DOHH2 (cell line): ENCODE data around the gene PHACTR1.

Experiments used
- CTCF ChIP-seq: fragments of 200-600 bp; sonication (generic); IDR thresholded peaks from one replicate; pipeline ENCODE4 v1.5.1; 2014; ENCODE audit warnings: antibody characterized with exemption, mild to moderate bottlenecking, low read depth, low read length; ENCODE audit not compliant: poor library complexity, severe bottlenecking
- EZH2phosphoT487 ChIP-seq: fragments of 200-600 bp; sonication (generic); IDR thresholded peaks from 2 replicates; pipeline ENCODE4 v1.6.1; 2017; ENCODE audit warnings: borderline replicate concordance, mild to moderate bottlenecking, antibody characterized with exemption, low read length, moderate library complexity, mixed read lengths

DNA sequence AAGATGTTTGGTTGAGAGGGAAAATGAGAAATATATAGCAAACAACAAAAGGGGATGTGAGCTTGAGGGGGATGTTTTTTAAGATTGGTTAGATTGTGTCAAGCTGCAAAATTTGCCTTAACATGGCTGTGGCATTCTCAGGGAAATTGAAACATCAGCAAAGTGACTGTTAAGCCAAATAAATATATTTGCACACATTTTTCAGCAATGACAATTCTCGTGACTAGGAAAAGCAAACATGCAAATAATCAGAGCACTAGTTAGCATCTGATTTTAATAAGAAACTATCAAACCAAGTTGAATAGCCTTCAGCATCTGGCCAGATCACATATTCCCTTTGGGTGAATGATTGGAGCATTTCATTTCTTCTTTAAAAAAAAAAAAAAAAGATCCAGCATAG, 349.0 kb downstream of the PHACTR1 start:
- TF ChIP-seq CTCF (no peak), EZH2phosphoT487 (no peak)
